ENCODE data around the gene MYDGF.
A peak's percentile ranks its signal among the peaks of the same experiment; 100 is the strongest.

GRCh38 chr19:4638828-4639530 is 31.2 kb downstream of the MYDGF start, which contains the start of gene TNFAIP8L1:
- no peak for TF ChIP-seq CTCF (IDR thresholded peaks at IDR 0.05)
- peak; percentile 89; the same call in 1 of the 2 replicates for TF ChIP-seq SP1 (CRISPR knock-in tag; conservative IDR thresholded peaks at IDR 0.05)
- TF ChIP-seq ZNF263 (CRISPR knock-in tag; IDR thresholded peaks at IDR 0.05; ENCODE audit: low read depth) = no peak
- no peak for TF ChIP-seq E2F1 (CRISPR knock-in tag; IDR thresholded peaks at IDR 0.05)
- no peak for TF ChIP-seq ELF4 (CRISPR knock-in tag; IDR thresholded peaks at IDR 0.05; ENCODE audit: low read depth)
- TF ChIP-seq AFF4 (CRISPR knock-in tag; IDR thresholded peaks at IDR 0.05; ENCODE audit: borderline replicate concordance) = no peak
- peak; percentile 33; the same call in 1 of the 2 replicates for TF ChIP-seq USF2 (CRISPR knock-in tag; IDR thresholded peaks at IDR 0.05)
- no peak for TF ChIP-seq KAT7 (CRISPR knock-in tag; IDR thresholded peaks at IDR 0.05; ENCODE audit: borderline replicate concordance)
- no peak for TF ChIP-seq NR2C2 (CRISPR knock-in tag; IDR thresholded peaks at IDR 0.05)
- no peak for TF ChIP-seq FOXK1 (CRISPR knock-in tag; IDR thresholded peaks at IDR 0.05)
- no peak for TF ChIP-seq MAX (CRISPR knock-in tag; IDR thresholded peaks at IDR 0.05)

Measured in WTC11 (cell line).